Thyroid gland (tissue), 4 donors: ENCODE results near the gene VMAC. TPM values are rescaled to one million over a fixed set of nuclear protein-coding genes. Genes with fewer than 3 reads are reported as not detected.

Experiments used
- DNase-seq, 2 donors: peaks; one replicate each; pipeline ENCODE4 v3.0.0-alpha.2; 2019
- H3K27ac ChIP-seq, 3 donors: fragments of 200-600 bp; sonication (generic); 1 replicate in 2 of 3; 2 replicates in 1 of 3; pipeline ENCODE4 v1.5.1; 2016 to 2019; ENCODE audit warnings: mild to moderate bottlenecking in 1 of 3, moderate library complexity in 1 of 3
- H3K27me3 ChIP-seq: fragments of 200-600 bp; sonication (generic); one replicate; pipeline ENCODE4 v1.5.1; 2019
- H3K36me3 ChIP-seq, 2 donors: fragments of 200-600 bp; sonication (generic); one replicate each; pipeline ENCODE4 v1.5.1; 2016 to 2019
- H3K4me1 ChIP-seq, 2 donors: fragments of 200-600 bp; sonication (generic); one replicate each; pipeline ENCODE4 v1.5.1; 2017 to 2019
- H3K4me3 ChIP-seq, 3 donors: fragments of 200-600 bp; sonication (generic); replicated peaks in 1 of 3; 1 replicate in 2 of 3; 2 replicates in 1 of 3; pipeline ENCODE4 v1.5.1; 2016; ENCODE audit warnings: mild to moderate bottlenecking in 1 of 3
- H3K9me3 ChIP-seq: fragments of 200-600 bp; sonication (generic); one replicate; pipeline ENCODE4 v1.5.1; 2017
- POLR2A ChIP-seq, 2 donors: fragments of 450-650 bp; IDR thresholded peaks; one replicate each; pipeline ENCODE4 v1.6.1; 2017; ENCODE audit warnings: antibody characterized with exemption in 2 of 2, mild to moderate bottlenecking in 2 of 2, moderate library complexity in 1 of 2
- WGBS, 2 donors: methylation state at CpG; one replicate each; pipeline ENCODE4 v1.1.5; 2017; 5-methylcytosine and 5-hydroxymethylcytosine counted together
- intact Hi-C: fragments of 100-400 bp; cut with DNase I; formaldehyde crosslinking; loops from one replicate; pipeline ENCODE4 v1.15.1; 2023
- total RNA-seq, 4 donors: library from RNA; depleted of rRNA; stranded (reverse); fragments of >200 nt; gene quantifications; one replicate each; pipeline ENCODE4 v1.2.3, GENCODE V29; 2016
- TF ChIP-seq, protein P1 (sequence below), 6 experiments: fragments of 200-600 bp in 3 of 6; fragments of 450-650 bp in 3 of 6; sonication (generic) in 3 of 6; IDR thresholded peaks; one replicate each; pipeline ENCODE4 v1.5.1; 2016 to 2019; ENCODE audit warnings: antibody characterized with exemption in 6 of 6, mild to moderate bottlenecking in 2 of 6, inconsistent platforms in 1 of 6, moderate library complexity in 1 of 6

Gene VMAC
- total RNA-seq, 4 donors from 2014 or later: 14.3 to 27.2 (median 17.8) TPM

- H3K9me3 ChIP-seq: no peaks in the 10 kb centered on the region
- H3K27me3 ChIP-seq: no peaks in the 10 kb centered on the region
- peaks cover 19% of the 10 kb centered on the region in 2 donors for H3K36me3 ChIP-seq
- no peak for DNase-seq
- H3K4me3 ChIP-seq: no peak overlapping the region
- intact Hi-C loops: no loop called here
- 84 to 100% methylated on average over 2 to 8 of the region's 15 CpGs for WGBS, 2 donors
- TF ChIP-seq POLR2A (IDR thresholded peaks at IDR 0.05): no peak
- TF ChIP-seq, protein P1, sequence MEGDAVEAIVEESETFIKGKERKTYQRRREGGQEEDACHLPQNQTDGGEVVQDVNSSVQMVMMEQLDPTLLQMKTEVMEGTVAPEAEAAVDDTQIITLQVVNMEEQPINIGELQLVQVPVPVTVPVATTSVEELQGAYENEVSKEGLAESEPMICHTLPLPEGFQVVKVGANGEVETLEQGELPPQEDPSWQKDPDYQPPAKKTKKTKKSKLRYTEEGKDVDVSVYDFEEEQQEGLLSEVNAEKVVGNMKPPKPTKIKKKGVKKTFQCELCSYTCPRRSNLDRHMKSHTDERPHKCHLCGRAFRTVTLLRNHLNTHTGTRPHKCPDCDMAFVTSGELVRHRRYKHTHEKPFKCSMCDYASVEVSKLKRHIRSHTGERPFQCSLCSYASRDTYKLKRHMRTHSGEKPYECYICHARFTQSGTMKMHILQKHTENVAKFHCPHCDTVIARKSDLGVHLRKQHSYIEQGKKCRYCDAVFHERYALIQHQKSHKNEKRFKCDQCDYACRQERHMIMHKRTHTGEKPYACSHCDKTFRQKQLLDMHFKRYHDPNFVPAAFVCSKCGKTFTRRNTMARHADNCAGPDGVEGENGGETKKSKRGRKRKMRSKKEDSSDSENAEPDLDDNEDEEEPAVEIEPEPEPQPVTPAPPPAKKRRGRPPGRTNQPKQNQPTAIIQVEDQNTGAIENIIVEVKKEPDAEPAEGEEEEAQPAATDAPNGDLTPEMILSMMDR (IDR thresholded peaks at IDR 0.05): no peak
- H3K4me1 ChIP-seq: peaks cover 7 to 32% of the 10 kb centered on the region in 2 donors
- H3K27ac ChIP-seq: no peak overlapping the region
Observed at GRCh38 chr19:5895409-5895808, 9.3 kb upstream of the VMAC start.

DNA sequence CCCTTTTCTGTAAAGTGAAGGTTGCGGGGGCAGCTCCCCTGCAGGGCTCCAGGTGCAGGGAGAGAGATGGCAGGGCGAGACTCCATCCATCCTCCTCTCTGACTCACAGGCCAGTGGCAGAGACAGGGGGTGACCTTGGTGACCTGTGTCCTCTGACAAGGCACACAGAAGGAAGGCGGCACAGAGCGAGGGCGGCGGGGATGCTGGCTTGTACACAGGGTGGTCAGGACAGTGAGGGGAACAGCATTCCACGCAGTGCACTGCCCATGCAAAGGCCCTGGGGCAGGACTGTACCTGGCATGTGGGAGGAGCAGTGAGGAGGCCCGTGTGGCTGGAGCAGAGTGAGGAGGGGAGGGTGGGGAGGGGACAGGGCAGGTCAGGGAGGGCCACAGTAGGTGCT, 8.8 kb upstream of the VMAC start:
- no peak overlapping the region for H3K4me3 ChIP-seq
- peaks cover 7 to 32% of the 10 kb centered on the region in 2 donors for H3K4me1 ChIP-seq
- no peaks in the 10 kb centered on the region for H3K27me3 ChIP-seq
- H3K9me3 ChIP-seq: no peaks in the 10 kb centered on the region
- TF ChIP-seq, protein P1 (IDR thresholded peaks at IDR 0.05): no peak
- no peak for TF ChIP-seq POLR2A (IDR thresholded peaks at IDR 0.05)
- H3K36me3 ChIP-seq: peaks cover 19% of the 10 kb centered on the region in 2 donors
- 88 to 90% methylated on average over 8 of the region's 8 CpGs for WGBS, 2 donors
- intact Hi-C loops: no loop called here
- H3K27ac ChIP-seq: no peak overlapping the region
- no peak for DNase-seq

- Histone ChIP-seq H3K4me1 (peaks cover 7 to 32% of the 10 kb centered on the region in 2 donors), H3K27ac (no peak overlapping the region), H3K36me3 (peaks cover 19% of the 10 kb centered on the region in 2 donors), H3K4me3 (no peak overlapping the region), H3K27me3 (no peaks in the 10 kb centered on the region), H3K9me3 (no peaks in the 10 kb centered on the region)
- 90 to 91% methylated on average over 27 to 29 of the region's 29 CpGs for WGBS, 2 donors
- DNase-seq: no peak
- TF ChIP-seq POLR2A (IDR thresholded peaks at IDR 0.05): no peak
- TF ChIP-seq, protein P1 (IDR thresholded peaks at IDR 0.05): no peak
- intact Hi-C loops: no loop called here
Observed at GRCh38 chr19:5896365-5897076, 8.2 kb upstream of the VMAC start.

- peaks cover 7 to 29% of the 10 kb centered on the region in 2 donors for H3K4me1 ChIP-seq
- 92 to 97% methylated on average over 15 to 19 of the region's 30 CpGs for WGBS, 2 donors
- intact Hi-C loops: no loop called here
- H3K36me3 ChIP-seq: peaks cover 19% of the 10 kb centered on the region in 2 donors
- DNase-seq: no peak
- TF ChIP-seq POLR2A (IDR thresholded peaks at IDR 0.05): no peak
- TF ChIP-seq, protein P1 (IDR thresholded peaks at IDR 0.05): no peak
- H3K27me3 ChIP-seq: no peaks in the 10 kb centered on the region
- no peak overlapping the region for H3K4me3 ChIP-seq
- no peaks in the 10 kb centered on the region for H3K9me3 ChIP-seq
- H3K27ac ChIP-seq: no peak overlapping the region
Observed at GRCh38 chr19:5897189-5897969, 7.3 kb upstream of the VMAC start.
